ENCODE measurements around the gene VSNL1. TPM values are rescaled to one million over a fixed set of nuclear protein-coding genes. Genes with fewer than 3 reads are reported as not detected.

Gene VSNL1
- total RNA-seq, 1 donor from 2014 or later = 15.8 TPM

DNA sequence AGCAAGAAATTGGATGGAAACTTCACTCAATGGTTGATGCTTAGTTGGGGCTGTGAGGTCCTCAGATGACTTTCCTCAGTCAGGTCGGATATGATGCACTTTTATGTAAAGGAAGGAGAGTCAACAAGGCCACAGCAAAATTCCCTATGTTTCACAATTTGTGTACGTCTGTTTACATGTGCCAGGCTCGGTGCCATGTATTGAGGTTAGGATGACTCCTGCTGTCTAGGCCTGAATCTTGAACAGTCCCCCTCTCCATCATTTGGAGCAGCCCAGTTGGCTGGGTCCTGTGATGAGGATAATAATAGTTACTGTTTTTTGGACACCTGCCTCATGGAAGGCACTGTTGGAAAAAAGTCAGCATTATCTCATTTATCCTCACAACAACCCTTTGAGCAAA is 43.1 kb downstream of the VSNL1 start:
- intact Hi-C loops (cut with micrococcal nuclease) = no loop called here
- DNase-seq = no peak
- H3K27ac ChIP-seq (replicated peaks) = peak overlapping the region; percentile 58

DNA sequence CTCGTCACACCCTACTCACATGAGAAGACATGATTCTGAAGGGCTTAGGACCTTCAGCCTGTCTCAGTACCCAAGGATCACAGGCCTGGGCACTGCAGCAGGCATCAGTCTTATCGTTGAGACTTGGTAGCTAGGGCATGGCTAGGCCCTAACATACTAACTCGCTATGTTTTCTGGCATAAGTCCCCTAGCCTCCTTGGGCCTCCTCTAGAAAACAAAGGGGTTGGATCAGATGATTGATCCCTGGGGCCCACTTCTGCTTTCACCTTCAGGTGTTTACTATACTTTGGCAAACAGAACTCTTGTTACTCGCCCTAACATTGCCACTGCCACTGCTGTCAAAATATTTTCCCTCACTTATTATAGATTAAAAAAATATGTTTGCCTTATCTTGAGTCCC is 44.2 kb downstream of the VSNL1 start:
- no peak for DNase-seq
- Histone ChIP-seq H3K27ac (replicated peaks) (no peak overlapping the region), H3K4me3 (no peak overlapping the region), H3K27me3 (ENCODE audit: low read depth) (no peaks in the 10 kb centered on the region), H3K4me1 (peaks cover 21% of the 10 kb centered on the region), H3K9me3 (replicated peaks) (no peaks in the 10 kb centered on the region), H3K36me3 (no peaks in the 10 kb centered on the region)
- TF ChIP-seq, protein P1, sequence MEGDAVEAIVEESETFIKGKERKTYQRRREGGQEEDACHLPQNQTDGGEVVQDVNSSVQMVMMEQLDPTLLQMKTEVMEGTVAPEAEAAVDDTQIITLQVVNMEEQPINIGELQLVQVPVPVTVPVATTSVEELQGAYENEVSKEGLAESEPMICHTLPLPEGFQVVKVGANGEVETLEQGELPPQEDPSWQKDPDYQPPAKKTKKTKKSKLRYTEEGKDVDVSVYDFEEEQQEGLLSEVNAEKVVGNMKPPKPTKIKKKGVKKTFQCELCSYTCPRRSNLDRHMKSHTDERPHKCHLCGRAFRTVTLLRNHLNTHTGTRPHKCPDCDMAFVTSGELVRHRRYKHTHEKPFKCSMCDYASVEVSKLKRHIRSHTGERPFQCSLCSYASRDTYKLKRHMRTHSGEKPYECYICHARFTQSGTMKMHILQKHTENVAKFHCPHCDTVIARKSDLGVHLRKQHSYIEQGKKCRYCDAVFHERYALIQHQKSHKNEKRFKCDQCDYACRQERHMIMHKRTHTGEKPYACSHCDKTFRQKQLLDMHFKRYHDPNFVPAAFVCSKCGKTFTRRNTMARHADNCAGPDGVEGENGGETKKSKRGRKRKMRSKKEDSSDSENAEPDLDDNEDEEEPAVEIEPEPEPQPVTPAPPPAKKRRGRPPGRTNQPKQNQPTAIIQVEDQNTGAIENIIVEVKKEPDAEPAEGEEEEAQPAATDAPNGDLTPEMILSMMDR (IDR thresholded peaks at IDR 0.05; ENCODE audit: borderline replicate concordance) = no peak
- intact Hi-C loops (cut with micrococcal nuclease) = no loop called here

More for the DNA sequence above, 43.1 kb downstream of the VSNL1 start:
- no peak overlapping the region for H3K4me3 ChIP-seq
- H3K27me3 ChIP-seq (ENCODE audit: low read depth) = no peaks in the 10 kb centered on the region
- H3K36me3 ChIP-seq = no peaks in the 10 kb centered on the region
- TF ChIP-seq, protein P1 (IDR thresholded peaks at IDR 0.05; ENCODE audit: borderline replicate concordance) = no peak
- H3K4me1 ChIP-seq = peaks cover 21% of the 10 kb centered on the region
- H3K9me3 ChIP-seq (replicated peaks) = no peaks in the 10 kb centered on the region

DNA sequence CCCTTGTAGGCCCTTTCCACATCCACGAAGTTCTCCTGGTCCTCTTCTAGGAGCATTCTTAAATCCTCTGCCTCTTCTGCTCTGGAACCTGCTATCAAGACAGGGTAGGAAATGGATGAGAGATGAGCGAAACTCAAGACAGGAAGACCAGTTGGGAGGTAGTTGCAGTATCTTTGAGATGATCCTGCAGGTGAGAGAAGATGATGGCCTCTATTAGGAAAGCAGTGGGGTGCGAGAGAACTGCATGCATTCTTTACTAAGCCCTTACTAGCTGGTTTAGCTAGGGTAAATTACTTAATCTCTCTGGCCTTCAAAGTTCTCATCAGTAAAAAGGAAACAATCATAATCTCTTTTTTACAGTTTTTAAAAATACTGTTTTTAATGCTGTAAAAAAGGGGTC is 47.0 kb downstream of the VSNL1 start:
- H3K27me3 ChIP-seq (ENCODE audit: low read depth) = no peaks in the 10 kb centered on the region
- intact Hi-C loops (cut with micrococcal nuclease) = no loop called here

DNA sequence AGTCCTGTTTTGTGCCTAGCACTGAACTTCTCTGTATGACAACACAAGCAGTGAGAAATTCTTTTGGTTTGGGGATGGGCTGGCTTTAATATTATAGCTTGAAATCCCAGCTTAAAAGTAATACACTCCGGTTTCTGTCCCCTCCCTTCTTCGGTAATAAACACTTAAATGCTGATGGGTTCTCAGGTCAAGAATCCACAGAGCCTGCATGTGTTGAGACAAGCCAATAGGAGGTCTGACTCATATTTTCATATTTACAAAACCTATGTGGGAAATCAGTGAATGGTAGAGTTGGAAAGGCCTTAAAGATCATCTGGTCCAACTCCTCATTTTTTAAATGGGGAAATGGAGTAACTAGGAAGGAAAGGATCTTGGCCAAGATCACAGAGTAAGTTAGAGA is 47.5 kb downstream of the VSNL1 start:
- Histone ChIP-seq H3K36me3 (no peaks in the 10 kb centered on the region), H3K4me1 (peaks cover 19% of the 10 kb centered on the region), H3K27me3 (ENCODE audit: low read depth) (no peaks in the 10 kb centered on the region), H3K4me3 (no peak overlapping the region), H3K9me3 (replicated peaks) (no peaks in the 10 kb centered on the region), H3K27ac (replicated peaks) (no peak overlapping the region)
- DNase-seq = no peak
- intact Hi-C loops (cut with micrococcal nuclease) = no loop called here
- TF ChIP-seq, protein P1 (IDR thresholded peaks at IDR 0.05; ENCODE audit: borderline replicate concordance) = no peak

More for the DNA sequence above, 47.0 kb downstream of the VSNL1 start:
- TF ChIP-seq, protein P1 (IDR thresholded peaks at IDR 0.05; ENCODE audit: borderline replicate concordance) = no peak
- H3K27ac ChIP-seq (replicated peaks) = no peak overlapping the region
- H3K4me3 ChIP-seq = no peak overlapping the region
- no peak for DNase-seq
- no peaks in the 10 kb centered on the region for H3K36me3 ChIP-seq
- peaks cover 21% of the 10 kb centered on the region for H3K4me1 ChIP-seq
- no peaks in the 10 kb centered on the region for H3K9me3 ChIP-seq (replicated peaks)

DNA sequence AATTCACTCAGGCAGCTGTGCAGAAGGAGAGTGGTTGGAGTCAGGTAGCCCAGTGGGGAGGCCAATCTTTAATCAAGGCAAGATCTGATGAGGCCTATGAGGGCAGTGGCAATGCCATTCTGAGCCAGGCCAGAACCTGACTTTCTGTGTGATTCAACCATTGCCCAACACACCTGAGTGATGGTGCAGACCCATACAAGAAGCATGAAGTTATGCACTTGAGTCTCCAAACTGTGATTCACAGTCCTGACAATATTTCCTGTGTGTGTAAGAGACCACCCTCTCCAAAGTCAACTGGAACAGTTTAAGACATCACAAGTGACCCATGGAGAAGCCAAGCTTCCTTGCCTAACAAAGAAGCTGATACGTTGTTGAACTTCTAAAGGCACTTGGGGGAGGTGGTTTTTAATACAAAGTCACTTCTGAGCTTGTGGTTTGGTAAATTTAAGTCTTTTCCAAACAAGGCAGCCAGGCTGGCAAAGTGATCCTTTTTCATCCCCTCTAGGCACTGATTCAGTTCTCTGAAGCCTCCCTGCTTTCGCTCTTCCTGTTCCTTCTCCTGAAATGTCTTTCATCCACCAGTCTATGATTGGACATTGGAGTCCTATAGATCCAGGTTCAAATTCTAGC is 49.0 kb downstream of the VSNL1 start:
- DNase-seq = no peak
- no peaks in the 10 kb centered on the region for H3K27me3 ChIP-seq (ENCODE audit: low read depth)
- no peaks in the 10 kb centered on the region for H3K9me3 ChIP-seq (replicated peaks)
- intact Hi-C loops (cut with micrococcal nuclease) = no loop called here
- TF ChIP-seq, protein P1 (IDR thresholded peaks at IDR 0.05; ENCODE audit: borderline replicate concordance) = no peak
- no peak overlapping the region for H3K27ac ChIP-seq (replicated peaks)
- no peaks in the 10 kb centered on the region for H3K36me3 ChIP-seq
- no peak overlapping the region for H3K4me3 ChIP-seq
- peaks cover 5% of the 10 kb centered on the region for H3K4me1 ChIP-seq
